Activated CD8-positive, alpha-beta memory T cell treated with anti-CD3 and anti-CD28 coated beads, Interleukin-2, amount 50 U/mL, for 48 hours (primary cell): Measurements from ENCODE around the gene NEAT1.

Experiments used
- DNase-seq: peaks from one replicate; pipeline ENCODE4 v3.0.0-alpha.2; 2020

NEAT1 gene

DNA sequence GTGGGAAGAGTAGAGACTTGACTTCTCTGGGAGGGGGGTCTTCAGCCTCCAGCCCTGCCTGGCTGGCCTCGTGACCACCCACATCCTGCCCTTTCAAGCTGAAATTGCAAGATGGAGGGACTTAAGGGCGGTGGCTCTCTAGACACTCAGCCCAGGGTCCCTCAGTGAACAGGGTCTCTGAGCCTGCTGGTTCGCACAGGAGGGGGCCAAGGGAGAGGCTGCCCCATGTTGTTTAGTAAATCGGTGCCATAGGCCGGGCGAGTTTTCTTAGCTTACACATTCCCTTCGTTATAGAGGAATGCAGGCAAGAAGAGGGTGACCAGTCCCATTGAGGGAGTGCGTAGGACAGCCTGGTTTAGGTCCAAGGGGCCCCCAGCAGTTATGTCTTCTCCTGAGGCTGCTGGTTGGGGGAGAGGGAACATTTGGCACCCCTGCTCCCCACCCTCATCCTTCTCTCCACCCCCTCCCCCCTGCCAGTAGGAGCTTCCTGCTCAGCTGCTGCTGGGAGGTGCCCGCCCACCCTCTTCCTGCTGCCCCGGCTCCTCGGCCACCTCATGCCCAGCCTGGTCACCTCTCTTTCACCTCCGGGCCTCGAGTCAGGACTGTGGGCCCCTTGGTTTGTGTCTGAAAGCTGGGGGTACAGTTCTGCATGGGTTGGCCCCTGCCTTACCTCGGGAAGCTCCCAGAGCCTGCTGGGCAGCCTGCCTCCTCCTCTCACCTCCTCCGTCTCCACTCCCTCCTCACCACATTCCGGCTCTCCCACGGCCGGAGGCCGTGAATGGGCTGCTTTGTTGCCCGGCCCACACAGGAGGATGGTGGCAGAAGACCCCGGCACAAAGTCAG is 32.3 kb upstream of the NEAT1 start:
- no peak for DNase-seq

- DNase-seq, result no peak
Measured at GRCh38 chr11:65390996-65391395, 31.6 kb upstream of the NEAT1 start.

DNA sequence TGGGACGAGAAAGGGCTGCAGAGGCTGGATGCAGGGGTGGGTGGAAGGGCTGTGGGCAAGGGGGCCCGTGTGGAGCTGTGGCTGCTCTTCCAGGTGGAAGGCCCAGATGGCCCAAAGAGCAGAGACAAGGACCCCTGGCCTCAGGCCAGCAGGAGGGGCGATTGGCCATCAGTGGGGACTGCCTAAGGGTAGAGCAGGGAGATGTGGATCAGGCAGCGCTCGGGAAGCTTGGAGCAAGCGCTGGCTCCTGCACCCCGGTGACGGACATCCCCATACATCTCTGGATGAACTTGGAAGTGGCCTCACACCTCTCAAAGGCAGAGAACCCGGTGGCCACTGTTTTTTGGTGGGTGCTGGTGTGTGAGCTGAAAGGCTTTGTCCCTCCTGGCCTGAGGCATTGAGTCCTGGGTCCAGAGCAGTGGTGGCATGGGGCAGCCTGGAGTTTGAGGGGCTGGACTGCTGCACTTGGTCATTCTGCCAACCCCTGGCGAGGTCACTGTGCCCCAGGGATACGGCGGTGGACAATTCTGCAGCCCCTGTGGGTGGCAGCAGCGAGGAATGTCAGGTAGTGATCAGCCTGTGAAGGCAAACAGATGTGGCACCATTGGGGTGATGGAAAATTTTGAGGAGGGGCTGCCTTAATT is 30.3 kb upstream of the NEAT1 start:
- no peak for DNase-seq

- DNase-seq, result no peak
Measured at GRCh38 chr11:65392899-65393298, 29.7 kb upstream of the NEAT1 start.

GRCh38 chr11:65393513-65394079 is 29.0 kb upstream of the NEAT1 start:
- no peak for DNase-seq

DNA sequence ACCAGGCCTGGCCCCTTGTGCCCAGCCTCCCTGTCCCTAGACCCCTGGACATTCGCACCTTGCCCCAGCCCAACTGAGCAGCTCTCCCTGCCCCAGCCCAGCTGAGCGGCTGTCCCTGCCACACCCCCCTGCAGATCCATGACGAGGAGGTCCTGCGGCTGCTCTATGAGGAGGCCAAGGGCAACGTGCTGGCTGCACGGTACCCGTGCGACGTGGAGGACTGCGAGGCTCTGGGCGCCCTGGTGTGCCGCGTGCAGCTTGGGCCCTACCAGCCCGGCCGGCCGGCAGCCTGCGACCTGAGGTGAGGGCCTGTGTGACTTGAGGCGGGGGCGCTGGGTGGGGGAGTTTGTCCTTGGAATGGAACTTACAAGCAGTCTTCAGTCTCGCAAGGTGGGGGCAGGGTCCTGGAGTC is 28.5 kb upstream of the NEAT1 start:
- DNase-seq, result no peak

- no peak for DNase-seq
Measured at GRCh38 chr11:65395961-65396530, 26.6 kb upstream of the NEAT1 start.

DNA sequence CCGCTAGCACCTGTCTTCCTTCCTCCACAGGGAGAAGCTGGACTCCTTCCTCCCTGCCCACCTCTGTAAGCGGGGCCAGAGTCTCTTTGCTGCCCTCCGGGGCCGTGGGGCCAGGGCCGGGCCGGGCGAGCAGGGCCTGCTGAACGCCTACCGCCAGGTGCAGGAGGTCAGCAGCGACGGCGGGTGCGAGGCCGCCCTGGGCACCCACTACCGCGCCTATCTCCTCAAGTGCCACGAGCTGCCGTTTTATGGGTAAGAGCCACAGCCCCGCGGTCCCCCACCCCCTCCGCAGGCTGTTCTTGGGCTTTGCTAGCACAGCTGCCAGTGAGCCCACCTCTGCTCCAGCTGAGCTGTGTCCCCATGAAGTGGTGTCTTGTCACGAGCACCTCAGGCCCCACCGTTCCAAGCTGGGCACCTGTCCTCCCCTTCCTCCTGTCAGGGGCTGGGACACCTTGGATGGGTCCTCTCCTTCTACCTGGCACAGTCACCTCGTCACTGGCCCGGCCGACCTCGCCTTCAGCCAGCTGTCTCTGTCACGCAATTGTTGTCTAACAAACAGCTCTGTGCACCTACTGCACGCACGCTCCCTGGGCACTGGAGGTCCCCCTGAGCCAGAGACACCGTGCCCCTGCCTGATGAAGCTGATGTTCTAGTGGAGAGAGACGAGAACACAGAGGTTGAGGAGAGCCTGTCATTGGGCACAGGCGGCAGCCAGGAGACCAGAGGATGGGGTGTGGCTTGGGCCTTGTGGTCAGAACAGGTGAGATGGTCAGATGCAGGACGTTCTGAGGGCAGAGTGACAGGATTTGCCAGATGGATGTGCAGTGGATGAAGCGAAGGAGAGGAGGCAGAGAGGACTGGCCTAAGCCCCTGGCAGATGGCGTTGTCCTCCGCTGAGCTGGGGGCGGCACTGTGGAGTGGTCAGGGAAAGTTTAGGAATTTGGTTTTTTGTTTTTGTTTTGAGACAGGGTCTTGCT is 25.5 kb upstream of the NEAT1 start:
- DNase-seq, result no peak

- DNase-seq, result no peak
Measured at GRCh38 chr11:65398362-65398910, 24.2 kb upstream of the NEAT1 start.

DNA sequence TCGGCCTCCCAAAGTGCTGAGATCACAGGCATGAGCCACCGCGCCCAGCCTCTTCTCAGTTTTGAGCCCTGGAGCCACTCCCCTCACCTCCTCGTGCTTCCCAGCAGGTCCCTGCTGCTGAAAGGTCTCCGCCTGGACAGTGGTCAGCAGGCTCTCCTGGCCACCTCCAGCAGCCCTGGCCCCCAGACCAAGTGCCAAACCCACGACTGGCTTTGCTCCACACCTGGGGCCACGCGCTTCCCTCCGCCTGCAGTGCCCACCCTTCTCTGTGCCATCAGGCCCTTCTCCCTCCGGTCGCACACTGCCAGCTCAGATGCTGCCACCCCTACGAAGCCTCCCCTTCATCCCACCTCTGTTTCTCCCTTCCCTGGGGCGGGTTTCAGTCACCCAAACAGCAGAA is 23.3 kb upstream of the NEAT1 start:
- no peak for DNase-seq

DNA sequence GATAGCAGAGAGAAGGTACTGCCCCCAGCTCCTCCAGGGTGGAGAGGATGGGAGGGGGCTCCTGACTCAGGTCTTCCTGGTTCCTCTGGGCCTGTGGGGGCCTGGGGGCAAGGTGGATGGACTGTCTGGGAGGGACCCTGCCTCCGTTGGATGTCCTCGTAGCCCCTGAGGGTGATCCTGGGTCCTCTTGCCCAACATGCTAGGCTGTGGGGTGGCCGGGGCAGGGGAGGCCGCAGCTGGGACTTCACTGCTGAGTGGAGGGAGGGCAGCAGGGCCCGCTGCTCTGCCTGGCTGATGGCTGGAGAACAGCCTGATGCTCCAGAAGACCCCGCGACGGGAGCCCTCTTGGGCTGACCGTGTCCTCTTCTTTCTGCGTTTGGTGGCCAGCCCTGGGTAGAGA is 22.8 kb upstream of the NEAT1 start:
- DNase-seq, result no peak

DNA sequence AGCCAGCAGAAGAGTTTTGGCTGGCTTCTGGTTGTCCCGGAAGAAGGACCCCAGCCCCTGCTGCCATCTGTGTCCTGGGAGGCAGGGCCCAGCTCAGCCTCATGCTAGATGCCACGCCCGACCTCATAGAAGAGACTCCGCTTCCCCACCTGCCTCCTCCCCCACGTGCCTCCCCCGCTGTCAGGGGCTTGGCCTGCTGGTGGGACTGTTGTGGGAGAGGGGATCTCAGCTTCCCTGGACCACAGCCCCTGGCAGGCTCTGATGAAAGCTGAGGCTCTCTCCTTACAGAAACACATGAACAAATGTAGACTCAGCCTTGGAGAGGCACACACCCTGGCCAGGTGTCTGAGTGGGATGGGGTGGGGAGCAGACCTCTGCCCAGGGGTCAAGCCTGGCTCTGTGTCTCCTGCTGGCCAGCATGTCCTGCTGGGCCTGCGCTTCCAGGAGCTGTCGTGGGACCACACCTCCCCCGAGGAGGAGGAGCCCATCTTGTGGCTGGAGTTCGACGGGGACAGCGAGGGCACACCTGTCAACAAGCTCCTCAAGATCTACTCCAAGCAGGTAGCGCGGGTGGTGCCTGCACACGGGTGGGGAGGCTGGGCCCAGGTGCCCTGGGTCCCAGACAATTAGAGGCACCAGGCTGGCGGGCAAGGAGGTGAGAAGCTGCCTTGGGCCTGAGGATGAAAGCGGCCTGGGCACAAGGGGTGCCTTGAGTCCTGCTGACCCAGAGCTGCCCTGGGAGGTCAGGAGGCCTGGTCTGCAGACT is 22.1 kb upstream of the NEAT1 start:
- no peak for DNase-seq

- no peak for DNase-seq
Measured at GRCh38 chr11:65401073-65401802, 21.4 kb upstream of the NEAT1 start.

- no peak for DNase-seq
Measured at GRCh38 chr11:65401803-65402248, 20.8 kb upstream of the NEAT1 start.

GRCh38 chr11:65402790-65403189 is 19.8 kb upstream of the NEAT1 start:
- DNase-seq, result no peak

GRCh38 chr11:65403607-65404121 is 18.9 kb upstream of the NEAT1 start:
- DNase-seq, result no peak

DNA sequence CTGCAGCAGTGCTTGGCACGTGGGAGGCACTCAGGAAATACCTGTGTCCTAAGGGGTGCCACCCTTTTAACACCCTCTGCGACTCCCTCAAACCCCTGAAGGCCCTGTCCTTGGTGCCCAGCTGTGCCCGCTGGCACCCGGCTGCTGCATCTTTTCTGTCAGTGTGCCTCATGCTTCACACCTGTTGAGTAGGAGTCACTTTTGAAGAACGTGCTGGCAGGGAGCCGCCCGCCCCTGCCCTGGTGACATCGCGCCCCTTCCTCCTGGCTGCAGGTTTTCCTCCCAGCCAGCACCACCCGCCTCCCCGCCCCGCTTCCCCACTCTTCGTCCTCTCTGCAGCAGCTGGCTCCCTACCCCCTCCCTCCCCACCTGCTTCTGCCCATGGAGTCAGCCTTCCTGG is 18.4 kb upstream of the NEAT1 start:
- DNase-seq, result no peak

DNA sequence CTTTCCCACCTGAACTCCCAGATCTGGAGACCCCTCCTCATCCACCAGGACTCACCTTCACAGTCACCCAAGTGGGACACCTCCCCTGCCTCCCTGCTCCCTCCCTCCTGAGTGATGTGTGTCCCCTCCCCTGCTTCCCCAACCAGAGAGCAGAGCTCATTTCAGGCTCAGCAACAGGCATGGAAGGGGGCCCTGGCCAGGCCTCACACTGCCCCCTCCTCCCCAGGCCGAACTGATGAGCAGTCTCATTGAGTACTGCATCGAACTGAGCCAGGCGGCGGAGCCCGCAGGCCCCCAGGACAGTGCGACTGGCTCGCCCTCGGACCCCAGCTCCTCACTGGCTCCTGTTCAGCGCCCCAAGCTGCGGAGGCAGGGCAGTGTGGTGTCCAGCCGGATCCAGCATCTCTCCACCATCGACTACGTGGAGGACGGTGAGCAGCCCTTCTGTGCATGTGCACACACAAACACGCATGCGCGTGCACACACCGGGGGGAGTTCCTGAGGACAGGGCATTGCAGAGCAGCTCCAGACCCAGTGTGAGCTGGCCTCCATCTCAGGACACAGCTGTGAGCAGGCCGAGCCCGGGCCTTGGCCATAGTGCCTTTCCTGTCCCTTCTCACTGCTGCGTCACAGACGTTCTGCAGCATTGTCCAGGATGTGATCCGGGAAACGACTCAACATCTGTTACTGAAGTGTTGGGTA is 17.8 kb upstream of the NEAT1 start:
- DNase-seq, result no peak

- no peak for DNase-seq
Measured at GRCh38 chr11:65410936-65411680, 11.5 kb upstream of the NEAT1 start.
